Lower lobe of right lung (tissue), 2 donors: ENCODE results near the gene UBAC1. TPM values are rescaled to one million over a fixed set of nuclear protein-coding genes. Genes with fewer than 3 reads are reported as not detected.
A peak's percentile ranks its signal among the peaks of the same experiment; 100 is the strongest.
"Not testable (repeated sequence)": the region's sequence is repeated elsewhere in the genome, so short reads cannot be mapped to it uniquely, and the experiment has no call there.

Experiments
- ATAC-seq, 2 donors: fragments of 200-7000 bp; cut with Tn5 transposase; one replicate each; pipeline ENCODE4 v1.9.1; 2020 to 2022; ENCODE audit warnings: mild to moderate bottlenecking in 2 of 2, moderate library complexity in 2 of 2
- DNase-seq: peaks from one replicate; pipeline ENCODE4 v3.0.0-alpha.2; 2020
- H3K27ac ChIP-seq: fragments of 200-600 bp; one replicate; pipeline ENCODE4 v1.8.0; 2022
- H3K27me3 ChIP-seq: fragments of 200-600 bp; one replicate; pipeline ENCODE4 v1.8.0; 2022; ENCODE audit warnings: low read depth
- H3K36me3 ChIP-seq: fragments of 200-600 bp; one replicate; pipeline ENCODE4 v1.8.0; 2022; ENCODE audit warnings: mild to moderate bottlenecking
- H3K4me1 ChIP-seq: fragments of 200-600 bp; one replicate; pipeline ENCODE4 v1.8.0; 2022
- H3K4me3 ChIP-seq: fragments of 200-600 bp; one replicate; pipeline ENCODE4 v1.8.0; 2022; ENCODE audit warnings: mild to moderate bottlenecking
- H3K9me3 ChIP-seq: fragments of 200-600 bp; one replicate; pipeline ENCODE4 v1.8.0; 2022
- intact Hi-C: fragments of 100-400 bp; cut with DNase I; formaldehyde crosslinking; loops from one replicate; pipeline ENCODE4 v1.11.0; 2022
- total RNA-seq: library from RNA; stranded (reverse); fragmentation: NEBNext Ultra II Directional; extraction: Animal tissue kit (Norgen Biotek cat#: 25700); gene quantifications from one replicate; pipeline ENCODE4 v1.2.1, GENCODE V29; 2021
- TF ChIP-seq, protein P1 (sequence below): fragments of 200-600 bp; IDR thresholded peaks from one replicate; pipeline ENCODE4 v1.8.0; 2022; ENCODE audit warnings: antibody characterized with exemption, mild to moderate bottlenecking
- donor health status: DM: no; HTN: yes; CAD: no; lungs with severe emphysema.

Gene UBAC1
- total RNA-seq, 1 donor from 2014 or later = 40.3 TPM

DNA sequence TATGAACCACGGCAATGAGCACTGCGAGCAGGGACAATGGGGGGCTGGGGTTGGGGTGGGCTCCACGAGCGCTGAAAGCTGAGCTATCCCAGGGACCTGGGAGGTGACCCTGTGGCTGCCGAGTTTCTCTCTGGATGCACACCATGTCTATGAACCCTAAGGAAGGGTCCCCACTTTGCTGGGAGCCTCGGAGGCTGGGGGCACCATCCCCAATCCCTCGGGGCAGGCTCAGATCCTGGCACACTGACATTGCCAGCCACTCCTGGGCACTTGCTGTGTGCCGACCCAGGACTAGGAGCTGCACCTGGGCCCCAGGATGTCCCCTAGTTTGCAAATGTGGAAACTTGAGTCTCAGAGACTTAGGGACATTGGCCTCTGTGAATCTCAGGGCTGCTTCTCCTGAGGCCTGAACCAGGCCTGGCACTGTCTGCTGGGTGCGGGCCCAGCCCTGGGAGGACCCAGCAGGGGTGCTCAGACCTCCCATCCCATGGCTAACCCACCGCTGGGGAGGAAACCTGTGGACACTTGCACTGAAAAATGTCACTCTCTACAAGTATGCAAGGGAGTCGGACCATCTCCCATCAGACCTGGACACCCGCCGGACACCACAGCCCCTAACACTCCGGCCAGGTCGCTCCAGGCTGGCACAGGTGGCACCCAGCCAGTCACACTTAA is 40.8 kb downstream of the UBAC1 start:
- intact Hi-C loops = no loop called here
- Histone ChIP-seq H3K4me3 (no peak overlapping the region), H3K36me3 (peaks cover 10% of the 10 kb centered on the region), H3K27ac (no peak overlapping the region), H3K9me3 (peaks cover 30% of the 10 kb centered on the region), H3K4me1 (no peaks in the 10 kb centered on the region), H3K27me3 (no peaks in the 10 kb centered on the region)
- TF ChIP-seq, protein P1, sequence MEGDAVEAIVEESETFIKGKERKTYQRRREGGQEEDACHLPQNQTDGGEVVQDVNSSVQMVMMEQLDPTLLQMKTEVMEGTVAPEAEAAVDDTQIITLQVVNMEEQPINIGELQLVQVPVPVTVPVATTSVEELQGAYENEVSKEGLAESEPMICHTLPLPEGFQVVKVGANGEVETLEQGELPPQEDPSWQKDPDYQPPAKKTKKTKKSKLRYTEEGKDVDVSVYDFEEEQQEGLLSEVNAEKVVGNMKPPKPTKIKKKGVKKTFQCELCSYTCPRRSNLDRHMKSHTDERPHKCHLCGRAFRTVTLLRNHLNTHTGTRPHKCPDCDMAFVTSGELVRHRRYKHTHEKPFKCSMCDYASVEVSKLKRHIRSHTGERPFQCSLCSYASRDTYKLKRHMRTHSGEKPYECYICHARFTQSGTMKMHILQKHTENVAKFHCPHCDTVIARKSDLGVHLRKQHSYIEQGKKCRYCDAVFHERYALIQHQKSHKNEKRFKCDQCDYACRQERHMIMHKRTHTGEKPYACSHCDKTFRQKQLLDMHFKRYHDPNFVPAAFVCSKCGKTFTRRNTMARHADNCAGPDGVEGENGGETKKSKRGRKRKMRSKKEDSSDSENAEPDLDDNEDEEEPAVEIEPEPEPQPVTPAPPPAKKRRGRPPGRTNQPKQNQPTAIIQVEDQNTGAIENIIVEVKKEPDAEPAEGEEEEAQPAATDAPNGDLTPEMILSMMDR = no peak
- ATAC-seq = peak in 1 of 2 donors; percentile 10
- no peak for DNase-seq

DNA sequence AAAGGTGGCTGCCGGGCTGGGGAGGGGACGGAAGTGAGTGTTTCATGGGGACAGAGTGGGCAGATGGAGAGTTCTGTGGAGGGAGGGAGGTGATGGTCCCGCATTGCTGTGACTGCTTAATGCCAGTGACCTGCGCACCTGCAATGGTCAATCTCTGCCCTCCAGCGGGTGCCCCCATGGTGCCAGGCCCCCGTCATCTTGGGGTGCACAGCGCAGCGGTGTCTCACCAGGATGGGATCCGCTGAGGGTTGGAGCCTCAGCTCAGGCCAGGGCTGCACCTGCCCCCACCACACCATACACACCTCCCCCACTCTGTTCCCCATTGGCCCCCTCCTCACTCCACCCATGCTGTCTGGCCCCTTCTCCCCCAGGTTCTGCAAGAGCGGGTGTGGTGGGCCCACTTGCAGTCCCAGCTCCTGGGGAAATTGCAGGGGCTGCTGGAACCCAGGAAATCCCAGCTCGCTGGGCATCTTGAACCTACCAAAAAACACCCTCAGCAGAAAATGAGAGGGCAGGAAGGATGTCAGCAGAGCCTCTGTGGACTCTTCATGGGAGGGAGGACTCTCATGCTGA is 41.8 kb downstream of the UBAC1 start:
- Histone ChIP-seq H3K4me3 (no peak overlapping the region), H3K36me3 (peaks cover 19% of the 10 kb centered on the region), H3K27ac (no peak overlapping the region), H3K9me3 (peaks cover 39% of the 10 kb centered on the region), H3K27me3 (no peaks in the 10 kb centered on the region), H3K4me1 (no peaks in the 10 kb centered on the region)
- intact Hi-C loops = no loop called here
- ATAC-seq (peak in 1 of 2 donors; percentile 38), DNase-seq (no peak)
- TF ChIP-seq, protein P1 = no peak

GRCh38 chr9:135916227-135916626 is 44.9 kb downstream of the UBAC1 start:
- H3K27me3 ChIP-seq, DNase-seq, H3K4me3 ChIP-seq, intact Hi-C loops, ATAC-seq, H3K4me1 ChIP-seq, H3K27ac ChIP-seq: not testable (repeated sequence)
- peaks cover 28% of the 10 kb centered on the region for H3K36me3 ChIP-seq
- H3K9me3 ChIP-seq = peaks cover 39% of the 10 kb centered on the region

GRCh38 chr9:135914921-135915320 is 46.3 kb downstream of the UBAC1 start:
- intact Hi-C loops = no loop called here
- ATAC-seq = no peak
- no peak overlapping the region for H3K27ac ChIP-seq
- no peaks in the 10 kb centered on the region for H3K4me1 ChIP-seq
- no peak overlapping the region for H3K4me3 ChIP-seq
- H3K27me3 ChIP-seq = no peaks in the 10 kb centered on the region
- H3K36me3 ChIP-seq = peaks cover 31% of the 10 kb centered on the region
- TF ChIP-seq, protein P1 = no peak
- peaks cover 39% of the 10 kb centered on the region for H3K9me3 ChIP-seq
- DNase-seq = no peak

DNA sequence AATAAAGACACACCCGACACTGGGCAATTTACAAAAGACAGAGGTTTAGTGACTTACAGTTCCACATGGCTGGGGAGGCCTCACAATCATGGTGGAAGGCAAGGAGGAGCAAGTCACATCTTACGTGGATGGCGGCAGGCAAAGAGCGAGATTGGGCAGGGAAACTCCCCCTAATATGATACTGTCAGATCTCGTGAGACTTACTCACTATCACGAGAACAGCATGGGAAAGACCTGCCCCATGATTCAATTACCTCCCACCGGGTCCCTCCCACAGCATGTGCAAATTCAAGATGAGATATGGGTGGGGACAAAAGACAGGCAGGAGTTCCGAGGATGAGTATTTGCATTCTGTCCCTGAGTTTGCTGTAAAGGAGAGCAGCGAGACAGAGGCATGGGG is 49.9 kb downstream of the UBAC1 start:
- DNase-seq, H3K27ac ChIP-seq, H3K4me3 ChIP-seq, H3K27me3 ChIP-seq, ATAC-seq, intact Hi-C loops: not testable (repeated sequence)
- peaks cover 18% of the 10 kb centered on the region for H3K9me3 ChIP-seq
- H3K36me3 ChIP-seq = peaks cover 31% of the 10 kb centered on the region
- peaks cover 22% of the 10 kb centered on the region for H3K4me1 ChIP-seq

GRCh38 chr9:135910757-135911156 is 50.4 kb downstream of the UBAC1 start:
- no peaks in the 10 kb centered on the region for H3K27me3 ChIP-seq
- intact Hi-C loops = no loop called here
- DNase-seq = no peak

More at GRCh38 chr9:135910757-135911156, 50.4 kb downstream of the UBAC1 start:
- no peak overlapping the region for H3K27ac ChIP-seq
- ATAC-seq = no peak
- H3K36me3 ChIP-seq = peaks cover 31% of the 10 kb centered on the region
- H3K4me3 ChIP-seq = no peak overlapping the region
- peaks cover 13% of the 10 kb centered on the region for H3K9me3 ChIP-seq
- H3K4me1 ChIP-seq = peaks cover 26% of the 10 kb centered on the region
- TF ChIP-seq, protein P1 = no peak
